GM19455 (cell line): ENCODE measurements around the gene MITD1.
A peak's percentile ranks its signal among the peaks of the same experiment; 100 is the strongest.
"Not testable (repeated sequence)": the region's sequence is repeated elsewhere in the genome, so short reads cannot be mapped to it uniquely, and the experiment has no call there.

Source experiments
- ATAC-seq: cut with Tn5 transposase; IDR thresholded peaks from one replicate; pipeline ENCODE4 v1.9.1; 2021; ENCODE audit not compliant: unreplicated experiment

MITD1 gene

DNA sequence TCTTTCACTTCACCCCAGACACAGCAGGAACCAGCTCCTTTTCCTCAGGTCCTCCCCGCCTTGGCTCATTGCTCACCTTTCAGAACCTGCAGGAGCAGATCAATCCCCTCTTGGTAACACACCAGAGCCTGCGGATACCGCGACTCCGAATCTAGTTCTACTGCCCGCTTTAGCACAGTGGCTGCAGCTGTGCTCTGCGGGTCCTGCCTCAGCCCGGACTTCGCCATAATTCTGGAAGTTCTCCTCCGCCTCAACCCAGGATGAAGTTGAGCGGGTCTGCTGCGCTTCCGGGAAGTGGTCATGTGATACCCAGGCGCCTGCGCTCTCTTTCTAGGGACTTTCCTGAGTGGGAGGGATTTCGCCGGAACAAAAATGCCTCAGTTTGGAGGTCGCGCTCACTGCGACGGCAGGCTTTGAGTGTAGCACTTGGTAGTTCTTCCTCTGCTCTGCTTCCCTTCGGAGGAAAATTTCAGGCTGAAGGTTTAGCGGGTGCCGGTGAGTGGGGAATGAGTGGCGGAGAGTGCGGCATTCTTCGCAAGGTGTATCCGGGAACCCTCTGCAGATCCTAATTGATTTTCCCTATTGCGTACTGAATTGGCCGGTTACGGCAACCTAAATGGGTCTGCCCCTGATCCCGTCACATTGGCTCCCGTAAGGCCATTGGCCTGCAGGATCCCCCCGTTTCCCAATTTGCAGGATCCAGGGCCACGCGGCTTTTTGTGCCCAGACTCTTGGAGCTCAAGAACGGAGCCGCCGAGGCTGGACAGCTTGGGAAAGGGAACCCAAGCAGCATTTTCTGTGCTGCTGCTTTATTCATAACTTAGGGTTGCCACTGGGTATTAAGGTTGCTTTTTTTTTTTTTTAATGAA is at the start of gene MITD1, which contains the start of gene MRPL30:
TSS of gene MITD1 (minus strand) at position 304 of the 869 bp plus-strand sequence. CDS start at position 227, 77 bp downstream.
TSS of gene MRPL30 (plus strand) at position 430 of the 869 bp plus-strand sequence. CDS start 5,020 bp downstream, outside the sequence.
- ATAC-seq = peak; percentile 96

DNA sequence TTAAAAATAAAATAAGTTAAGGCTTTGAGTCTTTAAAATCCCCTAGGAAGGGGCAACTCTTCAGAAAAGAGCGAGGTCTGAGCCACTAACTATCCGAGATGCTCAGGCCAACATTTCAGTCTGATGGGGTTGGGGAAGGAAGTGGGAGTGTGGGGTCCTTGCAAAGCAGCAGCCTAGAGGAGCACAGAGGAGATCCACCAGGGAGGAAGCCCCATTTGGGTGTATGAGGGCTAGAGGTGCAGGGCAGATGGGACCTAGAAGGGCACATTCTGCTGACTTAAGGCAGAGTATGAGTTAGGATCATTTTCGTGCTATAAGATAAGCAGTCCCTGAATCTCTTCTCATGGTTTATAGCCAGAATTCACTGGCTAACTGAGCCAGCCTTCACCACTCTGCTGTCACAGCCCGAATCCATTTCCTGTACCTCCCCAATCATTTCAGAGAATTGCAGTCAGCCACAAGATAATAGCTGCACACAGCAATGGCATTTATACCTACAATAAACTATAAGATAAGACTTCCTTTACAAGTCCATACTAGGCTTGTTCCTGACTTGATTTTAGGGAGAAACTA is 37.2 kb upstream of the MITD1 start:
- no peak for ATAC-seq

DNA sequence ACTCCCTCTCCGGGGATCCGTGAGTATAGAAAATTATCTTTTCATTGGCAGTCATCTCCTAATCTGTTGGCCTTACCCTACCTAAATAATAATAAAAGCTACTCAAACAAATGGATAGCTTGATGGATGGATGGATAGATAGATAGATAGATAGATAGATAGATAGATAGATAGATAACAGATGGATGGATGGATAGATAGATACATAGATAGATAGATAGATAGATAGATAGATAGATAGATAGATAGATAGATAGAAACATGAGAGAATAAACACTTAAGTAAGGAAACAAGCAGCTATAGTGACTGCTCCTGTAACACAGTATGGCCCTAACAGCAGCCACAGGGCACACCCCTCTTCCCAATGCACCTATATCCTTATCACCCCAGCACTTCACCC is 35.2 kb upstream of the MITD1 start:
- no peak for ATAC-seq

DNA sequence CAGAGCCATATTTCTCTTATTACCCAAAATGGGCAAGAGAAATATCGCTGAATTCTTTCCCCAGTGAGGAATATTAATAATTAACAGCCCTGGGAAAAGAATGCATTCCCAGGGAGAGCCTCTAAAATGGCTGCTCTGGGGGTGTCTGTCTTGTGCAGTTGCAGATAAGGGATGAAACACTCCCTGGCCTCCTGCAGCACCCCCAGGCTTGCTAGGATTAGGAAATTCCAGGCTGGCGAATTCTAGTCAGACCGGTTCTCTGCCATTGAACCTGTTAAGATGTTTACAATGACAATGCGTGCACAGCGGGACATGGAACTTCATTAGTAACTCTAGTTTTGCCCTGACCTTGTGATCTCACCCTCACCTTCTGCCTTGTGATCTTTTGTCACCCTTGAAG is 24.6 kb upstream of the MITD1 start:
- ATAC-seq = no peak

DNA sequence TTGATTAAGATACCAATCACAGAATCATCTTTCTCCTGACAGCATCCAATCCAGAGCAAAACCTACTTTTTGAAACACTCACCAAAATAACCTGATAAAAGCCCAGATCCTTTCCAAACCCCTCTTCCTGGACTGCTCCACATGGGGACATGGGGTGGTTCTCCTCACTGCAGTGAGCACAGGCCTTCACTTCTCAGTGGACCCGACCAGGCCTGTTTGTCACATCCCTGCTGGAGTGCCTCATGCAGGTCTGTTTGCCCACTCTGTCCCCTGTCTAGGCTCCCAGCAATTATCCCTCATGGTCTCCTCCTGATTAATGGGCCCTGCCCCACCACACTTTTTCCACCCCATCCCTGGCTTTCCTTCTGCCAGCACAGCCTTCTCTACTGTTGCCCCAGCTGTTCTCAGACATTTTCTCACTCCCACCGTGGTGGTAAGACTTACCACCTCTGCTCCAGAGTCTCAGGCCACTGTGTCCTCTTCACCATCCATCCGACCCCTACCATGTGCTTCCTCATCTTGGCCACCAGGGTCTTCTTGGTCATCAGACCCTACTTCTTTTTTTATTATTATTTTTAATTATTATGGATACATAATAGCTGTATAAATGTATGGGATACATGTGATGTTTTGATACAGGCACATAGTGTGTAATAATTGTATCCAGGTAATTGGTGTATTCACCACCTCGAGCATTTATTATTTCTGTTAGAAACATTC is 21.3 kb upstream of the MITD1 start:
- no peak for ATAC-seq

DNA sequence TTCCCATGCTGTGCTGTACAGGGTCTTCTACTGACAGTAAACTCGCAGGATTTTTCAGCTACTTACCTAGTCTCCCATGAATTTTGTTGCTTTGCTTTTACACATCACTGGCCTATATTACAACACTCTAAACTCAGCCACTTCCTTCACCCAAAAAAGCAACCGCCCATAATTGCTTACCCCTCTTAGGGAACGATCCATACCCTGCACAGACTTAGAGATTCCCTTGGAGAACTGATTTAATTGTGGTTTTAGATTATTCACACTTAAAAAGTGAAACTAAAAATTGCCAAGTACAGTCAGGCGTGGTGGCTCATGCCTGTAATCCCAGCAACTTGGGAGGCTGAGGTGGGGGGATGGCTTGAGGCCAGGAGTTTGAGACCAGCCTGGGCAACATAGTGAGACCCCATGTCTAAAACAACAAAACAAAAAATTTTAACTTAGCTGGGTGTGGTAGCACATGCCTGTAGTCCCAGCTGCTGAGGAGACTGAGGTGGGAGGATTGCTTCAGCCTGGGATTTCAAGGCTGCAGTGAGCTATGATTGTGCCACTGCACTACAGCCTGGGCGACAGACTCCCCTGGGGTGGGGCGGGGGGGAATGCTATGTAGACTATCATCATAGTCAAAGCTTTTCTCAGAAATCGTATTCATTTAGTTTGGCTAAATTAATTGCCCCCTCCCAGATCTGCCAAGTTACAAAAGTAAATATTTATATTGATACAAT is 19.4 kb upstream of the MITD1 start:
- no peak for ATAC-seq

DNA sequence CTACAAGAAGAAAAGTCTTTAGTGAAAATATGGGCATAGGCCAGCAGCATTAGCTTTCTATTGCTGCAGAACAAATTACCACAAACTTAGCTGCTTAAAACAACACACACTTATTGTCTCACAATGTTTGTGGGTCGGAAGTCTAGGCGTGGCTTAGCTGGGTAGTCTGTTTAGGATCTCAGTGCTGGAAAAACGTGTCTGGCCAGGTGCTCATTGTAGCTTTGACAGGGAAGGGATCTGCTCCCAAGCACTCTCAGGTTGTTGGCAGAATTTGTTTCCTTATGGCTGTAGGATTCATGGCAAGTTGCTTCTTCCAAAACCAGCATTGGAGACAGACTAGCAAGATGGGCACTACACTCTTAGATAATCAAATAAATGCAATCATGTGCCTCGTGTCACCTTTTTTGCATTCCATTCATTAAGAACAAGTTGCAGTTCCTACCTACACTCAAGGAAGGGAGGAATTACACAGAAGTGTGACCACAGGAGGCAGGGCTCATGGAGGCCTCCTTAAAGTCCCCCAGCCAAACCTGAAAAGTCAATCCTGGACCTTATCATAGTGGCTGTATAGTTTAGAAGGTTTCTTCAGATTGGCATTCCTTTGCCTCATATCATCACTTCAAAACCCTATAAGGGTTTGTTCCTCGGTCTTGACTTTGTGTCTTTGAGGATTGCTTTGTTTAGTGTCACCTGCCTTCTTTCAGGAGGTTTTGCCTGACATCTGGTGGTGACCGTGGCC is 17.4 kb upstream of the MITD1 start:
- ATAC-seq = no peak

DNA sequence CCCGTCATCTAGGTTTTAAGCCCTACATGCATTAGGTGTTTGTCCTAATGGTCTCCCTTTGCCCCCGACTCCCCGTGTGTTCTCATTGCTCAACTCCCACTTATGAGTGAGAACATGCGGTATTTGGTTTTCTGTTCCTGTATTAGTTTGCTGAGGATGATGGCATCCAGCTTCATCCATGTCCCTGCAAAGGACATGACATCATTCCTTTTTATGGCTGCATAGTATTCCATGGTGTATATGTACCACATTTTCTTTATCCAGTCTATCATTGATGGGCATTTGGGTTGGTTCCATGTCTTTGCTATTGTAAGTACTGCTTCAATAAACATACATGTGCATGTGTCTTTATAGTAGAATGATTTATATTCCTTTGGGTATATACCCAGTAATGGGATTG is 11.5 kb upstream of the MITD1 start:
- ATAC-seq = not testable (repeated sequence)

DNA sequence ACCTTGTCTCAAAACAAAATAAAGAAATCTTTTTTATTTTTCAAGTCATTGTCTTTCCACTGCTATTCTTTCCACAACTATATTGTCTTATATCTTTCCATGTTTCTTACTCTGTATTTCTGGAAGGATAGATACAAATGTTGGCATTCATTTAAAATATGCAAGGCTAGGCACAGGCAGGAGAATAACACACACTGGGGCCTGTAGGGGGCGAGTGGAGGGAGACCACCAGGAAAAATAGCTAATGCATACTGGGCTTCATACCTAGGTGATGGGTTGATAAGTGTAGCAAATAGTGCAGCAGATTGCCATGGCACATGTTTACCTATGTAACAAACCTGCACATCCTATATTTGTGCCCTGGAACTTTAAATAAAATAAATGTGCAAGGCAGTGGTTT is 9.7 kb upstream of the MITD1 start:
- ATAC-seq = no peak

DNA sequence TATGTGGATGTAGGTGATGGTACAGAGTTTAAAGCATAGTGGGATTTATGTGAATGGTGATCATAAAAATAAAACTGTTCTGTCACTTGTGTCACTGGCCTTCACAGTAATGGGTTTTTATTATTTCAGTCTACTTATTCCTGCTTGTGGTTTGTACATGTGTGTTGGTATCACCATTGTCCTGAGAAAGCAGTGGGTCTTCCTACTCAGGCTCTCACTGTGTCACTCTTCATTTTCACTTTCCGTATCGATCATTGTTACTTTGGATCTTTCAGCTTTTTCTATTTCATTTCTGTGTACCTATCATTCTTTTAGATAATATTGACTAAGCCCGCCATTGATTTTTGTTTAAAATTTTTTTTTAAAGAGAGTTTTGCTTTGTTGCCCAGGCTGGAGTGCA is 7.5 kb upstream of the MITD1 start:
- no peak for ATAC-seq

DNA sequence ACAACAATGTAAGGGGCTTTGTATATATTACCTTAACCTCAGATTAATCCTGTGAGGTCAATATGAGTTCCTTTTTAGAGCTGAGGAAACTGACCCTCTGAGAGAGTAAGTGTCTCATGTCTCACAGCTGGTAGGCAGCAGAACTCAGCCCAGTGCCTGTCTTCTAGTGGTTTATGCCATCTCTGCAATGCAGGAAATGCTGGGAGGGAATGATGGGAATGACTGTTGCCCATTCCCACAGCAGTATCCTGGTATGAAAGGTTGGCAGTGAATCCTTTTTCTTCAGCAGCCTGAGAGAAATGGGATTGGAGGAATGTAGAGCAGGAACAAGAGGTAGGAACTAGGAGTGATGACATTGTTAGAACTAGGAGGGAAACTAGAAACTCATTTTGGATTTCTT is 6.2 kb upstream of the MITD1 start:
- no peak for ATAC-seq

DNA sequence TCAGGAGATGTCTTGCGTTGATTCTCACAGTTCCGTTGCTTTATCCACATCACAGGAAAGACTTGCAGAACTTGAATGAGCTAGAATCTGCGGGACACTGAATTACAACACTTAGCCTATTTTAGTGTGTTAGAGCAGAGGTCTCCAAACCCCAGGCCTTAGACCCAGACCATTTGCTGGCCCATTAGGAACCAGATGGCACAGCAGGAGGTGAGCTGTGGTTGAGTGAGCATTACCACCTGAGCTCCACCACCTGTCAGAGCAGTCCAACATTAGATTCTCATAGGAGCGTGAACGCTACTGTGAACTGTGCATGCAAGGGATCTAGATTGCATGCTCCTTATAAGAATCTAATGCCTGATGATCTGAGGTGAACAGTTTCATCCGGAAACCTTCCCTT is 4.0 kb upstream of the MITD1 start:
- no peak for ATAC-seq

DNA sequence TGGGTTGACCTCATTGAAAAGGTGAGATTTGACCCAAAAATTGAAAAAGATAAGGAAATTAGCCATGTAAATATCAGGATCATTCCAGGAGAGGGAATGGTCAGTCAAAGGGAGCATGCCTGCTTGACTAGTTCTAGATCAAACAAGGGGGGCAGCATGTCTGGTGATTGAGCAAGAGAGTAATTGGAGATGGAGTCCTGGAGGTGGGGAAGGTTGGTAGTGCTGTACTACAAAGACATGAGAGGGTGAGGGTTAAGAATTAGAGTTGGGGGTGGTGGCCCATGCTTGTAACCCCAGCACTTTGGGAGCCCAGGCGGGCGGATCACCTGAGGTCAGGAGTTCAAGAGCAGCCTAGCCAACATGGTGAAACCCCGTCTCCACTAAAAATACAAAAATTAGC is 2.2 kb upstream of the MITD1 start:
- ATAC-seq = no peak

DNA sequence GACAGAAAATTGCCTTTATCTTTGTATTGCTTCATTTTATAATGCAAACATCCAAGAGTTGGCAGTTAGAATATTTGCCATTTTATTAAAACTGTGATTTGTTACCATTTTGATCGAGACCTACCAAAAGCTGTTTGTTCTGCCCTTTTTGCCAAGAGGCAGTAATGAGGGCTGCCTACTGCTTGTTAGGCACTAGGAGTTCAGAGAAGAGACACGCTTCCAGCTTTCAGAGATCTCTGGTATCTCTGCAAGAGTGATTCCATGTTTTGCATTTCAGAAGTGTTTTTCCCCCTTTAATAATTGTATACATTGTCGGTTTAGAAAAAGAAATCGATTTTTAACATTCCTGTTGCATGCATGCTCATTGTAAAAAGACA is 754 bp upstream of the MITD1 start:
- no peak for ATAC-seq

DNA sequence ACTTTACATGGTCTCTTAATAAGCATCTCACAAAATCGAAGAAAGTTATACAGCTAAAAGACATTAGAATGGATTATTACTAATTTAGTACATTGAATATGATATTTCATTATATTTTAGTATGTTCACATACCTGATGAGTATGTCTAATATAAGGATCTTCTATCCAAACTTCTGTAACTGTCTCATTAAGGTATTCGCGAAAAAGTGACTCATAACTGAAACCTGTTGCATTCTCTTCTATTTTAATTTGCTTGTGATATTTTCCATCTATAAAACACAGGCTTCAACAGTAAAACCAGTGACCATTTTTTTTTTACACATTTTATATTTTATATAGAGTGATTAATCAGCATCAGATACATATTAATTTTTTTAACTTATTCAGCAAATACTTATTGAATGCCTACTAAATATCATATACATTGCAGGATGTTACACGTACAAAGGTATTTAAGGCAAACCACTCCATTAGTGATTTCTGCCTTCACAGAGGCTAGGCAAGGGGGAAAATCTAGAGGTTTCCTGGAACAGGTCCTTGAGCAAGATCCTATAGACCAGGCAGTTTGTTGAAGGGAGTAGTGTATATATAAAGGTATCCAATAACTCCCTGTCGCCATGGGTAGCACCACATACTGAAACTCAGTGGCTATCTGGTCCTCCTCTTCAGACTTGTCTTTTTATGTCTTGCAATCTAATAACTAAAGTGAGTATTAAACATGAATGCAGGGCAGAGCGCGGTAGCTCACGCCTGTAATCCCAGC is 9.3 kb downstream of the MITD1 start:
- ATAC-seq = no peak

DNA sequence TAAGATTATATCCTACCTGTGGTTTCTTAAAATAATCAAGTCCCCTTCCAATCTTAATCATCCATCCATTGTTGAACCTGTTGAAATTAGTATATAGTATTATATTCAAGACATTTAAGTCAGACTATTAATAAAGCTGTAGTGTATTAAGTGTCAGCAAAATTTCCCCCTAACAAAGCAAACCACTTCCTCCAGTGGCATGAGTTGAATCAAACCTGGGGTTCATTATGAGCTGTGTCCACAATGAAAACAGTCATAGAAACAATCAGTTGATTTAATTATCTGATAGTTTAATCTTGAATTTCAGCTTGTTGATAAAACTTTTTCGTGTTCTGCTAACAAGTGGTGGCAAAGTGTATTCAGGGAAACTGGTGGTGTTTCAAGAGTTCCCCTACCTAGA is 11.3 kb downstream of the MITD1 start:
- no peak for ATAC-seq

DNA sequence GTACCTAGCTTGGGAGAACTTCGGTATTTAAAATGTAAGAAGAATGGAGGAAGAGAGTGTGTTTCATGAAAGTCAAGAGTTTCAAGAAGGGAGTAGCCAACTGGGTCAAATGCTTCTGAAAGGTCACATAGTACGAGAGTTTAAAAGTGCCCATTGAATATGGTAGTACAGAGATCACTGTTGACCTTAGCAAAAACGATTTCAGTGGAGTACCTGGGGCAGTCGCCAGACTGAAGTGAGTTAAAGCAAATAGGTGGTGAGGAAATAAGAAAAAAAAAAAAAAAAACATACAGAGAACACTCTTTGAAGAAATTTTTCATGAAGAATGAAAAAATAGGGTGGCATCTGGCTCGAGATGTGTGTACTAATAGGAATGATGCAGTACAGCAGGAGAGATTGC is 14.6 kb downstream of the MITD1 start:
- ATAC-seq = no peak

DNA sequence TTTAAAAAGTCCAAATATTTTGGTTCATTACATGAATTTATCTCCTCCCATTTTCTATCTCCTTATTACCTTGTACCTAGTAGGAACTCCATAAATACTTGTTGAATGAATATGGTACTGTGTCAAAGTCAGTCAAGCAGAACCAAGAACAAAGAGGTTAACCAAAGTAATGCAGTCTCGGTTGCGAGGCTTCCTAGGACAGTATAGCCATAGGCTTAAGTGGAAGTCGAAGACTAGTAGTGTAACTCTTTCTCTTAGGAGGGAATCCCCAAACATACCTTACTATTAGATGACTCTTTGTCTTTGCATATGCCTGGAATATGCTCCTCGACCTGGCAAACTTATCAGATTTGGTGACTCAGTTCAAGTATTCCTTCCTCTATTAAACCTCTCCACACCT is 21.3 kb downstream of the MITD1 start:
- no peak for ATAC-seq

DNA sequence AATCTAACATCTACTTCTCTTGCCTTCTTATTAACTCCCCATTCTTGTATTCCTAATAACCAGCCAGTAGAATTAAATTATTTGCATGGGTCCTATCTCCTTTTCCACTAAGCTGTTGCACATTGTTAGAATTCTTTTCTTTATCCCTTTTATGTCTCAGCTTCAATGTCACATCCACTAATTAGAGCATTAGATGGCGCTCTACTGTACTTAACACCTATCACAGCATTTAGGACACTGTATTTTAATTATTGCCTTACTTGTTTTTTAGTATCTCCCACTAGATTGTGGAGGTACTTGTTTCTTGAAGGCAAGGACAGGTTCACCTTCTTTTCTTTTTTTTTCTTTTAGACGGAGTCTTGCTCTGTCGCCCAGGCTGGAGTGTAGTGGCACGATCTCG is 22.3 kb downstream of the MITD1 start:
- no peak for ATAC-seq

DNA sequence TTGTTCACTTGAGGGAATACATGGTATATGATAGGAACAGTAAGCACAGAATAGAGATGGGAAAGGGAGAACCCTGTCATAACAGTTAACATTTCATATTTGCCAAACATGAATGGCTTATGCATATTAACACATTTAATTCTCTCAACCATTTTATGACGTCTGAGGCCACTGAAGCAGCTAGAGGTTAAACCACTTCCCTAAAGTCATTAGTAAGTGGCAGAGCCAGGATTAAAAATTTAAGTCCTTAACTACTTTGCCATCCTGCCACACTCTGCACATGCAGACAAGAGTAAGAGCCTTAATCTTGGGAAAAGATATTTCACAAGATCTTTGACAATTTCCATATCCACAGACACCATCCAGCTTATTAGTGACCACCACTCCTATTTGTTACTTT is 24.0 kb downstream of the MITD1 start:
- ATAC-seq = no peak
